ENCODE results near the gene GPBP1. TPM values are rescaled to one million over a fixed set of nuclear protein-coding genes. Genes with fewer than 3 reads are reported as not detected.

The GPBP1 gene
- total RNA-seq (2021; ENCODE audit: unreplicated experiment): 54.4 TPM
- 23.9 TPM for polyA plus RNA-seq (2012; ENCODE audit: insufficient read length)
- Bru-seq, nascent RNA: percentile 92 among the genes with signal in this experiment
- BruChase-seq, experiment 1, labeled RNA remaining after a 2-hour chase: percentile 89 among the genes with signal in this experiment
- percentile 84 among the genes with signal in this experiment for BruChase-seq, experiment 2, labeled RNA remaining after a 6-hour chase
- long read RNA-seq, full-length matches to known transcripts: 62 of 147 reads
- long read RNA-seq, partial matches to known transcripts: 27 of 147 reads
- long read RNA-seq, other reads (novel, unspliced or antisense): 58 of 147 reads

GRCh38 chr5:57173319-57174127 is at the start of gene GPBP1:
GPBP1 (plus strand) TSS chr5:57174059; CDS start chr5:57214131, 40,072 bp downstream.
- H3K4me3 ChIP-seq (ENCODE audit: low read depth in 2 of 2, low read length in 2 of 2): peak within 1 kb of the TSS; percentile 98
- in situ Hi-C loops (cut with HindIII; ENCODE audit: low pct_unique_long_range_greater_than_20kb, low sequenced_read_pairs): no loop called here
- H3K9me3 ChIP-seq (ENCODE audit: control insufficient read depth, insufficient read depth, low read depth, low read length): no peaks in the 10 kb centered on the region
- H3K36me3 ChIP-seq (ENCODE audit: control insufficient read depth, insufficient read depth, low read length): peaks cover 17% of the 10 kb centered on the region
- peak; percentile 94 for ATAC-seq
- intact Hi-C loops (cut with micrococcal nuclease; ENCODE audit: unreplicated experiment): no loop called here
- POLR2A ChIA-PET: interaction anchor here (0.5 to 0.6 kb wide), 2 partner anchors 54 to 1285 kb away, joined by 3 read pairs; no protein-coding TSS in a partner anchor
- CTCF ChIA-PET: interaction anchor here (0.6 kb wide), 2 partner anchors 46 to 951 kb away, joined by 4 to 7 read pairs; no protein-coding TSS in a partner anchor
- no TSS peak for BruUV-seq (replicated peaks)
- peaks cover 8% of the 10 kb centered on the region; the same call in 1 of the 2 replicates for H3K4me1 ChIP-seq (ENCODE audit: control insufficient read depth, insufficient read depth, low read length)
- DNase-seq (ENCODE audit: low read depth, low spot score): peak; percentile 93
- H3K27me3 ChIP-seq (ENCODE audit: control insufficient read depth, insufficient read depth, low read length): no peaks in the 10 kb centered on the region
- TF ChIP-seq, protein P1, sequence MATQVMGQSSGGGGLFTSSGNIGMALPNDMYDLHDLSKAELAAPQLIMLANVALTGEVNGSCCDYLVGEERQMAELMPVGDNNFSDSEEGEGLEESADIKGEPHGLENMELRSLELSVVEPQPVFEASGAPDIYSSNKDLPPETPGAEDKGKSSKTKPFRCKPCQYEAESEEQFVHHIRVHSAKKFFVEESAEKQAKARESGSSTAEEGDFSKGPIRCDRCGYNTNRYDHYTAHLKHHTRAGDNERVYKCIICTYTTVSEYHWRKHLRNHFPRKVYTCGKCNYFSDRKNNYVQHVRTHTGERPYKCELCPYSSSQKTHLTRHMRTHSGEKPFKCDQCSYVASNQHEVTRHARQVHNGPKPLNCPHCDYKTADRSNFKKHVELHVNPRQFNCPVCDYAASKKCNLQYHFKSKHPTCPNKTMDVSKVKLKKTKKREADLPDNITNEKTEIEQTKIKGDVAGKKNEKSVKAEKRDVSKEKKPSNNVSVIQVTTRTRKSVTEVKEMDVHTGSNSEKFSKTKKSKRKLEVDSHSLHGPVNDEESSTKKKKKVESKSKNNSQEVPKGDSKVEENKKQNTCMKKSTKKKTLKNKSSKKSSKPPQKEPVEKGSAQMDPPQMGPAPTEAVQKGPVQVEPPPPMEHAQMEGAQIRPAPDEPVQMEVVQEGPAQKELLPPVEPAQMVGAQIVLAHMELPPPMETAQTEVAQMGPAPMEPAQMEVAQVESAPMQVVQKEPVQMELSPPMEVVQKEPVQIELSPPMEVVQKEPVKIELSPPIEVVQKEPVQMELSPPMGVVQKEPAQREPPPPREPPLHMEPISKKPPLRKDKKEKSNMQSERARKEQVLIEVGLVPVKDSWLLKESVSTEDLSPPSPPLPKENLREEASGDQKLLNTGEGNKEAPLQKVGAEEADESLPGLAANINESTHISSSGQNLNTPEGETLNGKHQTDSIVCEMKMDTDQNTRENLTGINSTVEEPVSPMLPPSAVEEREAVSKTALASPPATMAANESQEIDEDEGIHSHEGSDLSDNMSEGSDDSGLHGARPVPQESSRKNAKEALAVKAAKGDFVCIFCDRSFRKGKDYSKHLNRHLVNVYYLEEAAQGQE (IDR thresholded peaks at IDR 0.05; ENCODE audit: insufficient read depth in 1 of 2, low read depth in 2 of 2, low read length in 1 of 2): 0 out of 4 replicates have a peak, but pooled peaks of 1 of the 2 experiments have one; percentile 39
- TF ChIP-seq SIN3A (IDR thresholded peaks at IDR 0.05; ENCODE audit: borderline replicate concordance, insufficient read depth, low read depth, low read length) (peak; percentile 98; the same call in 1 of the 2 replicates), POLR2AphosphoS5 (IDR thresholded peaks at IDR 0.05; ENCODE audit: low read depth, low read length) (peak; percentile 32), TCF7L2 (IDR thresholded peaks at IDR 0.05; ENCODE audit: low read depth, low read length) (no peak)
- TF ChIP-seq, protein P2, sequence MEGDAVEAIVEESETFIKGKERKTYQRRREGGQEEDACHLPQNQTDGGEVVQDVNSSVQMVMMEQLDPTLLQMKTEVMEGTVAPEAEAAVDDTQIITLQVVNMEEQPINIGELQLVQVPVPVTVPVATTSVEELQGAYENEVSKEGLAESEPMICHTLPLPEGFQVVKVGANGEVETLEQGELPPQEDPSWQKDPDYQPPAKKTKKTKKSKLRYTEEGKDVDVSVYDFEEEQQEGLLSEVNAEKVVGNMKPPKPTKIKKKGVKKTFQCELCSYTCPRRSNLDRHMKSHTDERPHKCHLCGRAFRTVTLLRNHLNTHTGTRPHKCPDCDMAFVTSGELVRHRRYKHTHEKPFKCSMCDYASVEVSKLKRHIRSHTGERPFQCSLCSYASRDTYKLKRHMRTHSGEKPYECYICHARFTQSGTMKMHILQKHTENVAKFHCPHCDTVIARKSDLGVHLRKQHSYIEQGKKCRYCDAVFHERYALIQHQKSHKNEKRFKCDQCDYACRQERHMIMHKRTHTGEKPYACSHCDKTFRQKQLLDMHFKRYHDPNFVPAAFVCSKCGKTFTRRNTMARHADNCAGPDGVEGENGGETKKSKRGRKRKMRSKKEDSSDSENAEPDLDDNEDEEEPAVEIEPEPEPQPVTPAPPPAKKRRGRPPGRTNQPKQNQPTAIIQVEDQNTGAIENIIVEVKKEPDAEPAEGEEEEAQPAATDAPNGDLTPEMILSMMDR (IDR thresholded peaks at IDR 0.05): no peak
- H3K27ac ChIP-seq (ENCODE audit: low read length): peak within 1 kb of the TSS; percentile 94

DNA sequence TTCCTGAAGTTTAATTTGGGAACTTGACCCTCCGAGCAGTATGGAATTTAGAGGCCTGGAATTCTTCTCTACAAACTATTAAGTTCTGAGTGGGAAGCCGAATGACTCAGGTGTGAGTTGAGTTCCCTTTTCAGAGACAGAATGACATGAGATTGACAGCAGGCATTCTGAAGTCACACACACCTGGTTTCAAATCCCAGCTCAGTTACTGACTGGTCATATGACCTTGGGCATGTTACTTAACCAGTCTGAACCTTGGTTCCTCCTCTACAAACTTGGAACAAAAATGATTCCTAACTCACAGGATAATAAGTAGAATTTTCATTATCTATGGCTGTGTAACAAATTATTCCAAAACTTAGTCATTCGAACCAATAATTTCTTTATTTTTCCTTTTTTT is 45.5 kb upstream of the GPBP1 start:
- no TSS peak for BruUV-seq (replicated peaks)
- no peak overlapping the region for H3K27ac ChIP-seq (ENCODE audit: low read length)
- H3K36me3 ChIP-seq (ENCODE audit: control insufficient read depth, insufficient read depth, low read length): no peaks in the 10 kb centered on the region
- in situ Hi-C loops (cut with HindIII; ENCODE audit: low pct_unique_long_range_greater_than_20kb, low sequenced_read_pairs) (no loop called here), intact Hi-C loops (cut with micrococcal nuclease; ENCODE audit: unreplicated experiment) (no loop called here)
- DNase-seq (ENCODE audit: low read depth, low spot score): no peak
- ChIA-PET CTCF (interaction anchor here (0.6 kb wide), 1 partner anchor 9 kb away, joined by 11 read pairs; no protein-coding TSS in a partner anchor), POLR2A (interaction anchor here (0.7 kb wide), 1 partner anchor 141 kb away, joined by 3 read pairs; no protein-coding TSS in a partner anchor)
- no peak for ATAC-seq
- no peaks in the 10 kb centered on the region for H3K27me3 ChIP-seq (ENCODE audit: control insufficient read depth, insufficient read depth, low read length)
- H3K4me3 ChIP-seq (ENCODE audit: low read depth in 2 of 2, low read length in 2 of 2): no peak overlapping the region
- no peaks in the 10 kb centered on the region for H3K4me1 ChIP-seq (ENCODE audit: control insufficient read depth, insufficient read depth, low read length)
- H3K9me3 ChIP-seq (ENCODE audit: control insufficient read depth, insufficient read depth, low read depth, low read length): no peaks in the 10 kb centered on the region
- TF ChIP-seq POLR2AphosphoS5 (IDR thresholded peaks at IDR 0.05; ENCODE audit: low read depth, low read length): no peak
- TF ChIP-seq SIN3A (IDR thresholded peaks at IDR 0.05; ENCODE audit: borderline replicate concordance, insufficient read depth, low read depth, low read length): no peak
- TF ChIP-seq, protein P1 (IDR thresholded peaks at IDR 0.05; ENCODE audit: insufficient read depth in 1 of 2, low read depth in 2 of 2, low read length in 1 of 2): no peak
- no peak for TF ChIP-seq TCF7L2 (IDR thresholded peaks at IDR 0.05; ENCODE audit: low read depth, low read length)
- TF ChIP-seq, protein P2 (IDR thresholded peaks at IDR 0.05): no peak
